HL-60 (cell line): ENCODE results near the gene BRD4.

Experiments used
- DNase-seq, 2 experiments: peaks; one replicate each; pipeline ENCODE4 v3.0.0-alpha.2; 2010 to 2020; ENCODE audit warnings: low read depth in 1 of 2, low spot score in 1 of 2
- H3K27ac ChIP-seq: fragments of 250-450 bp; sonication (Bioruptor Pico); replicated peaks from 2 replicates; pipeline ENCODE4 v1.5.1; 2020; ENCODE audit warnings: mild to moderate bottlenecking, moderate library complexity
- H3K27me3 ChIP-seq: fragments of 250-450 bp; sonication (Bioruptor Pico); 2 replicates; pipeline ENCODE4 v1.5.1; 2021; ENCODE audit warnings: mild to moderate bottlenecking, moderate library complexity; ENCODE audit not compliant: insufficient read depth, poor library complexity, severe bottlenecking
- H3K4me3 ChIP-seq: replicated peaks from 2 replicates; pipeline ENCODE4 v1.5.1; 2011; ENCODE audit warnings: mild to moderate bottlenecking, control low read depth, low read length; ENCODE audit not compliant: insufficient read depth
- GABPA ChIP-seq: IDR thresholded peaks from 2 replicates; pipeline ENCODE4 v1.6.1; 2012; ENCODE audit warnings: low read depth
- POLR2AphosphoS5 ChIP-seq: IDR thresholded peaks from 2 replicates; pipeline ENCODE4 v1.6.1; 2012; ENCODE audit warnings: low read depth
- SPI1 ChIP-seq: IDR thresholded peaks from 2 replicates; pipeline ENCODE4 v1.6.1; 2012; ENCODE audit warnings: low read depth, mild to moderate bottlenecking, borderline replicate concordance
- TF ChIP-seq, protein P1 (sequence below): IDR thresholded peaks from one replicate; pipeline ENCODE4 v1.5.1; 2011; ENCODE audit warnings: low read length, control low read depth, inconsistent platforms; ENCODE audit not compliant: insufficient read depth
- TF ChIP-seq, protein P2 (sequence below): IDR thresholded peaks from 2 replicates; pipeline ENCODE4 v1.6.1; 2012; ENCODE audit warnings: low read depth; ENCODE audit not compliant: insufficient replicate concordance

Gene BRD4

DNA sequence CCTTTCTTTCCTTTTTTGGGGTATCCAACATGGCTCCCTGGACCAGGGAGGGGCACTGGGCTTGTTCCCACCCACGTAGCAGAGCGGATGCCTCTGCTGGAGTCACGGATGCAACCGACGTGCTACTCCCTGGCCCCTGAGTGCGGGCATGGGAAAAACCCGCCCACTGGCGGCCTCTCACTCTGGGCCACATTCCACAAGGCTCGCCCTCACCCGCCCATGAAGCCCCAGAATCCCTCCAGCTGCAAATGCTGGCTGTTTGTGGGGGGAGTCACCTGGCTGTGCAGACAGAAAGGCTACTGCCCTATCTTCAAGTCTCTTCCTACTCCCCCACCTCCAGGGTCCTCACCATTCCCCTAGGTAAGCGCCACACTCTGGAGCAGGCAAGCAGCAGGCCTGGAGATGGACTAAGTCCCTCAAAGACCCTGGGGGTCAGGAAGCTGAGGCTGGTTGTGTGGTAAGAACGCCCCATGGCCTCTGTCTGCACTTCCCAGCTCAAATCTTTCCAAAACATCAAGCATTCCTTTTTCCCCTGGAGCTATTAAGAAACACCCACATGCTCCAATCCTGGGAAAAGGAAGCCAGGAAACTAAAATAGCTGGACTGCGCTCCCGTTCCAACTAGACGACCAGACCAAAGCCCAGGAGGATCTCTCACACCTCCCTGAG, 82.2 kb downstream of the BRD4 start:
- no peak overlapping the region for H3K4me3 ChIP-seq
- H3K27me3 ChIP-seq: no peaks in the 10 kb centered on the region
- H3K27ac ChIP-seq: no peak overlapping the region
- TF ChIP-seq GABPA (no peak), POLR2AphosphoS5 (no peak)
- DNase-seq: no peak

DNA sequence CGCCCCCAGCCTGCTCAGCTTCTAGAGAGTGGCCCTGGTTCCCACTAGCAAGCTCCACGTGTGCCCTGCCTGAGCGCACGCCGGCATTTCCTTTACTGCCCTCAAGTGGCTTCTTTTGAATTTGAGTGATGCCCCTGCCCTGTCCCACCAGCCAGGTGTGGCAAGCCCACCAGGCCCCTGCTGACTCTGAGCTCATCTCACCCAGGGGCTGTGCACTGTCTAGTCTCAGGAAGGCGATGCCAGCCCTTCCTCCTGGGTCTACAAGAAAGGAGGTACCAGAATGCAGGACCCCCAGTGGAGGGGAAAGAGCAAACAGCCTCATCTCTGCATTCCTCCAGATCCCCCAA, 82.8 kb downstream of the BRD4 start:
- Histone ChIP-seq H3K27me3 (no peaks in the 10 kb centered on the region), H3K27ac (no peak overlapping the region)
- no peak for TF ChIP-seq POLR2AphosphoS5
- no peak for TF ChIP-seq SPI1
- no peak for TF ChIP-seq GABPA
- TF ChIP-seq, protein P1, sequence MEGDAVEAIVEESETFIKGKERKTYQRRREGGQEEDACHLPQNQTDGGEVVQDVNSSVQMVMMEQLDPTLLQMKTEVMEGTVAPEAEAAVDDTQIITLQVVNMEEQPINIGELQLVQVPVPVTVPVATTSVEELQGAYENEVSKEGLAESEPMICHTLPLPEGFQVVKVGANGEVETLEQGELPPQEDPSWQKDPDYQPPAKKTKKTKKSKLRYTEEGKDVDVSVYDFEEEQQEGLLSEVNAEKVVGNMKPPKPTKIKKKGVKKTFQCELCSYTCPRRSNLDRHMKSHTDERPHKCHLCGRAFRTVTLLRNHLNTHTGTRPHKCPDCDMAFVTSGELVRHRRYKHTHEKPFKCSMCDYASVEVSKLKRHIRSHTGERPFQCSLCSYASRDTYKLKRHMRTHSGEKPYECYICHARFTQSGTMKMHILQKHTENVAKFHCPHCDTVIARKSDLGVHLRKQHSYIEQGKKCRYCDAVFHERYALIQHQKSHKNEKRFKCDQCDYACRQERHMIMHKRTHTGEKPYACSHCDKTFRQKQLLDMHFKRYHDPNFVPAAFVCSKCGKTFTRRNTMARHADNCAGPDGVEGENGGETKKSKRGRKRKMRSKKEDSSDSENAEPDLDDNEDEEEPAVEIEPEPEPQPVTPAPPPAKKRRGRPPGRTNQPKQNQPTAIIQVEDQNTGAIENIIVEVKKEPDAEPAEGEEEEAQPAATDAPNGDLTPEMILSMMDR: no peak

DNA sequence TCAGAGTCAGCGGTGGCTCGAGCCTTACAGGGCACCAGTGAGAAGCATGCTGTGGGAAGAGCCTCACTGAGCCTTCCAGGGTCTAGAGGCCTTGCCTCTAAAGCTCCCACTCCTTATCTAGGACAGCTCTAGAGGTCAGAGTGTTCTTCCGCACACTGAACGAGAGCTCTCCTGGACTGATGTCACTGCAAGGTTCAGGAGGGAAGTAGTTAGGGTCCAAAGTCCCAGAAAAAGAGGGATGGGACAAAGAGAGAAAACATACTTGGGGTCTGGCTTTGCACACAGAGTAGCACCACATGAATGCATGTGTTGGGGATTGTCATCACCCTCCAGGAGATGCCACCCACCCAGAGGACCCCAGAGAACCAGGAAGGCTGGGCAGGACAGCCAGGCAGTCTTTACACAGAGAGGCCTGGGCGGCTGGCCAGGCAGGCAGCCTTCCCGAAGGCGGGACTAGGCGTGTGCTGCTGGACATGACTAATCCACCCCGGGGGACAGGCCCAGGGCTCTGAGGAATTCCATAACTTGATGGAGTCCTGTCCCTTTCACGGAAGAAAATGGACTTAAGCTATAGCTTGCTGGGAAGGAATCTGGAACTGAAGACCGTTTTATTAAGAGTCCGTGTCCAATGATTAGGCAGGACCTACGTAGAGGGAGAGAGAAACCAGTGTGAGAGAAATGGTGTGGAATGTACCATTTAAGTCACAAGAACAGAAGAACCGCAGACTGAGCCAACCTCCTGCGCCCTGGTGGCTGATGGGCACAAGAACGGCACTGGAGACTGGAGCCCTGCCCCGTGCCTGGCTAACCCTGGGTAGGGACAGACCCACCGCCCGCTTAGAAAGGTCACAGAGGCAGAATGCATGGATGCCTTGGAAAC, 83.5 kb downstream of the BRD4 start:
- DNase-seq: no peak
- H3K27me3 ChIP-seq: no peaks in the 10 kb centered on the region
- H3K27ac ChIP-seq: no peak overlapping the region
- no peak overlapping the region for H3K4me3 ChIP-seq
- TF ChIP-seq, protein P1: no peak
- TF ChIP-seq POLR2AphosphoS5: no peak
- no peak for TF ChIP-seq SPI1
- TF ChIP-seq GABPA: no peak

More for the DNA sequence above, 82.8 kb downstream of the BRD4 start:
- DNase-seq: no peak
- H3K4me3 ChIP-seq: no peak overlapping the region

DNA sequence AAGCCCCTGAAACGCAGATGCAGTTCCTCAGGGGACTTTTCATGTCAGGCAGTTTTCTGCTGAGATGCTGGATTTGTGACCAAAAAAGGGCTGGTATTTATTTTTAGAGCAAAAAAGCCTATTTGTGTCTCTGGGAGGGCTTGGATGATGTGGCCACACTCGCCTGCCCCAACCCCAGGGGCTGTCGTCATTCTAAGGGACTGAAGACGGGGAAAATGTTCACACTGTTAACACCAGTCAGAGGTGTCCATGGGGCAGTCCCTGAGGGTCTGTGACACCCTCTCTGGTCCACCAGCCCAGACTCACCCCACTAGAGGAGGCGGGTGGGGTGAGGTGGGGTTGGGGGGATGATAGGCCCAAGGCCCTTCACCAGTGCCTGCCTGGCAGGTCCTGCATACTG, 84.2 kb downstream of the BRD4 start:
- TF ChIP-seq, protein P2, sequence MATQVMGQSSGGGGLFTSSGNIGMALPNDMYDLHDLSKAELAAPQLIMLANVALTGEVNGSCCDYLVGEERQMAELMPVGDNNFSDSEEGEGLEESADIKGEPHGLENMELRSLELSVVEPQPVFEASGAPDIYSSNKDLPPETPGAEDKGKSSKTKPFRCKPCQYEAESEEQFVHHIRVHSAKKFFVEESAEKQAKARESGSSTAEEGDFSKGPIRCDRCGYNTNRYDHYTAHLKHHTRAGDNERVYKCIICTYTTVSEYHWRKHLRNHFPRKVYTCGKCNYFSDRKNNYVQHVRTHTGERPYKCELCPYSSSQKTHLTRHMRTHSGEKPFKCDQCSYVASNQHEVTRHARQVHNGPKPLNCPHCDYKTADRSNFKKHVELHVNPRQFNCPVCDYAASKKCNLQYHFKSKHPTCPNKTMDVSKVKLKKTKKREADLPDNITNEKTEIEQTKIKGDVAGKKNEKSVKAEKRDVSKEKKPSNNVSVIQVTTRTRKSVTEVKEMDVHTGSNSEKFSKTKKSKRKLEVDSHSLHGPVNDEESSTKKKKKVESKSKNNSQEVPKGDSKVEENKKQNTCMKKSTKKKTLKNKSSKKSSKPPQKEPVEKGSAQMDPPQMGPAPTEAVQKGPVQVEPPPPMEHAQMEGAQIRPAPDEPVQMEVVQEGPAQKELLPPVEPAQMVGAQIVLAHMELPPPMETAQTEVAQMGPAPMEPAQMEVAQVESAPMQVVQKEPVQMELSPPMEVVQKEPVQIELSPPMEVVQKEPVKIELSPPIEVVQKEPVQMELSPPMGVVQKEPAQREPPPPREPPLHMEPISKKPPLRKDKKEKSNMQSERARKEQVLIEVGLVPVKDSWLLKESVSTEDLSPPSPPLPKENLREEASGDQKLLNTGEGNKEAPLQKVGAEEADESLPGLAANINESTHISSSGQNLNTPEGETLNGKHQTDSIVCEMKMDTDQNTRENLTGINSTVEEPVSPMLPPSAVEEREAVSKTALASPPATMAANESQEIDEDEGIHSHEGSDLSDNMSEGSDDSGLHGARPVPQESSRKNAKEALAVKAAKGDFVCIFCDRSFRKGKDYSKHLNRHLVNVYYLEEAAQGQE: no peak
- TF ChIP-seq, protein P1: no peak
- TF ChIP-seq POLR2AphosphoS5: no peak
- no peak for TF ChIP-seq GABPA
- no peak for TF ChIP-seq SPI1
- DNase-seq: no peak
- H3K27me3 ChIP-seq: no peaks in the 10 kb centered on the region
- H3K4me3 ChIP-seq: no peak overlapping the region
- H3K27ac ChIP-seq: no peak overlapping the region
